GM18507 (cell line): ENCODE data around the gene C11orf16.
"Not testable (repeated sequence)": the region's sequence is repeated elsewhere in the genome, so short reads cannot be mapped to it uniquely, and the experiment has no call there.

Experiments
- DNase-seq: peaks from one replicate; pipeline ENCODE4 v3.0.0; 2011; ENCODE audit warnings: low read depth; ENCODE audit not compliant: insufficient read length; ENCODE audit errors: extremely low spot score
- FAIRE-seq: peaks from 2 replicates; lab custom pipeline; 2011; peaks lifted over from hg19 to GRCh38; lab: Jason Lieb, UNC

C11orf16 gene

GRCh38 chr11:8932564-8933180 is at the start of gene C11orf16:
Gene C11orf16, minus strand, starts transcription at chr11:8932947. Its CDS starts 639 bp downstream, at chr11:8932308.
- no peak for DNase-seq
- no peak for FAIRE-seq

- FAIRE-seq = no peak
- DNase-seq = no peak
These were observed 47.7 kb upstream of the C11orf16 start for GRCh38 chr11:8980485-8980884.

GRCh38 chr11:8979365-8979764 is 46.6 kb upstream of the C11orf16 start:
- DNase-seq = not testable (repeated sequence)
- peak; percentile 9 for FAIRE-seq

GRCh38 chr11:8973121-8973520 is 40.4 kb upstream of the C11orf16 start:
- no peak for FAIRE-seq
- no peak for DNase-seq

GRCh38 chr11:8971924-8972316 is 39.2 kb upstream of the C11orf16 start:
- DNase-seq = no peak
- no peak for FAIRE-seq

- no peak for DNase-seq
- no peak for FAIRE-seq
These were observed 38.6 kb upstream of the C11orf16 start for GRCh38 chr11:8971196-8971923.

GRCh38 chr11:8967184-8967583 is 34.4 kb upstream of the C11orf16 start:
- no peak for FAIRE-seq
- DNase-seq = no peak

- peak; percentile 94 for FAIRE-seq
- peak; percentile 67 for DNase-seq
These were observed 31.9 kb upstream of the C11orf16 start, which contains the start of gene TMEM9B for GRCh38 chr11:8964324-8965320. Gene TMEM9B, minus strand, starts transcription at chr11:8964442. Its CDS starts 129 bp downstream, at chr11:8964313.

GRCh38 chr11:8963569-8964323 is 31.0 kb upstream of the C11orf16 start:
- peak; percentile 63 for DNase-seq
- no peak for FAIRE-seq

GRCh38 chr11:8962841-8963240 is 30.1 kb upstream of the C11orf16 start:
- no peak for FAIRE-seq

GRCh38 chr11:8961401-8961800 is 28.7 kb upstream of the C11orf16 start:
- FAIRE-seq (no peak), DNase-seq (no peak)

More at GRCh38 chr11:8962841-8963240, 30.1 kb upstream of the C11orf16 start:
- no peak for DNase-seq

GRCh38 chr11:8959546-8960166 is 26.9 kb upstream of the C11orf16 start:
- DNase-seq (peak; percentile 60), FAIRE-seq (peak; percentile 80)

- DNase-seq (no peak), FAIRE-seq (no peak)
These were observed 24.1 kb upstream of the C11orf16 start for GRCh38 chr11:8956860-8957259.

GRCh38 chr11:8948886-8949285 is 16.1 kb upstream of the C11orf16 start:
- DNase-seq = no peak
- FAIRE-seq = no peak

GRCh38 chr11:8947230-8947943 is 14.6 kb upstream of the C11orf16 start:
- no peak for FAIRE-seq
- DNase-seq = no peak

GRCh38 chr11:8942518-8943066 is 9.8 kb upstream of the C11orf16 start, which contains the start of gene ASCL3:
Gene ASCL3, minus strand, starts transcription at chr11:8943016. Its CDS starts 4,855 bp downstream, at chr11:8938161.
- no peak for FAIRE-seq
- no peak for DNase-seq

- DNase-seq (no peak), FAIRE-seq (no peak)
These were observed 8.8 kb upstream of the C11orf16 start for GRCh38 chr11:8941341-8942103.
